ENCODE data around the gene ADRA2B.
"Not testable (repeated sequence)": the region's sequence is repeated elsewhere in the genome, so short reads cannot be mapped to it uniquely, and the experiment has no call there.

The ADRA2B gene

DNA sequence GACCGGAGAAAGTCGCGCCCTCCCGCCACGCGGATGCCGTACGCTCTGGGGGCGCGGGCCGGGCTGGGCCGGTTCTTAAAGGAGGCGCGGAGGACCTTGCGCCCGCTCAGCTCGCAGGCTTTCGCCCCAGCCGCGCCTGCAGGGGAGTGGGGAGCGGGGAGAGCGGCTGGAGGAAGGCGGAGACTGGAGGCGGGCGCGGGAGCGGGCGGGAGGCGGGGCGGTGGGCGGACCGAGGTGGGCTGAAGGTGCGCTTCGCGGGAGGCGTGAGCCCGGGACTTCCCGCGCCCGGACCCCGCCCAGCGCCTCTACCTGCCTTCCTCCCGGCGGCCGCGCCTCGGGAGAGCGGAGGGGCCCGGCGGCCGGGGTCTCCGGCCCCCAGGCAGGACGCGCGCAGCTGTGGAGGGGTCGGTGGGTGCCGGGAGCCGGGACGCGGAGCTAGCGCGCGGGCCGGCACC lies at the start of gene ADRA2B:
Gene ADRA2B, minus strand, starts transcription at position 148 of the 455 bp plus-strand sequence. CDS start 422 bp downstream, outside the sequence.
- DNase-seq (ENCODE audit: low read depth), result peak; percentile 61

DNA sequence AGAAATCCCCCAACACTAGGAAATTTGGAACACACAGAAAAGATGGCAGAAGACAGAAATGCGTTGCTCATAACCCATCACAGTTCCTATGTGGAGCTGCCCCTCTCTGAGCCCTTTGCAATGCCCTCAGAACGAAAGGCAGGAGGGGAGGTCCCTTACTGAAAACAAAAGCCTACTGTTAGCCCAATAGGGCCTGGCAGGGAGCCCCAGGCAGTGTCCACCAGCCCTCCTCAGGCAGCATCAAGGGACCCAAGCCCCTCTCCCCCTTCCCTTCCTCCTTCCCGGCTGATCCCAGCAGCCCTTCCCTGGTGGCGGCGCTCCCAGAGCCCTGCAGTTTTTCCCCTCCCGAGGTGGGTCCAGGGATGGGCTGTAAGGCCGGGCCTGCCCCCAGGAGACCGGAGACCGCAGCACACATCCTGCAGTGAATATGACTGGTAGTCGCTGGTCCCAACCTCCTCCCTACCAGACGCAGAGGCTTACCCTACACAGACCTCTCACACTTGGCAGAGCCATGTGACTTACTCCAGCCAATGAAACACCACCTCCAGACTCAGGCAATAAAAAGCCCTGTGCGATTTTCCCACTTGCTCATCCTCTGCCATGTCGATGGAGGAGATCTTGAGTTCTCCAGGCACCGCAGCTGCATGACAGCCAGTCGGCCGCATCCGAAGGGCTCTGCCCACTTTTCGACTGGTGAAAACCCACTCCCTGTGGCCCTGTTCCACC lies 48.3 kb upstream of the ADRA2B start:
- no peak for DNase-seq (ENCODE audit: low read depth)

DNA sequence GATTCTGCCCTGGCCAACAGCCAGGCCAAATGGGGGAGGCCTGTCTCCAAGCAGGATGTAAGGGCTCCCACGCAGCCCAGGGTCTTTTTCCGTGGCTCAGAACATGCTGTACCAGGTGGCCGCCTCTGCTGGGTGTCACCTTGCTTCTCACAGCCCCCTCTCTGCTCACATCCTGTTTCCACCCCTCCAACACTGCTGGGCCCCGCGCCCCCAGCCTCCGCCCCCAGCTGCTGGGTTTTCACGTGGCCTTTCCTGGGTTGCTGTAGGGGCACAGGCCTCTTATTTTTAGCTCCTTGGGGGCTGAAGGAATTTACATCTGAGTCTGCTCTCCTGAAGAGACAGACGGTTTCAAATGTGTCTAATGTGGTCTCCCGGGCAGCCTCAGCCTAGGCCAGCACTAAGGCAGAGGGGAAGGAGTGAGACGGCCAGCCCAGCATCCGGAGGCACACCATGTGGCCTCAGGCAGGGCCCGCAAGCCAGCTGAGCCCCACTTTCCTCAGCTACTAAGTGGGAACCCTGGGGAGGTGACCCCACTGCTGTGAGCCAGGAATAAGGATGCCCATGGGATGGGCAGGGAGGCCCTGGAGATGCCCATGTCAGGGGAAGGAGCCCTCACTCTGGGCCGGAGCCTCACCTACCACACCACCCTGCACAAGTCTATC lies 47.5 kb upstream of the ADRA2B start:
- DNase-seq (ENCODE audit: low read depth), result no peak

DNA sequence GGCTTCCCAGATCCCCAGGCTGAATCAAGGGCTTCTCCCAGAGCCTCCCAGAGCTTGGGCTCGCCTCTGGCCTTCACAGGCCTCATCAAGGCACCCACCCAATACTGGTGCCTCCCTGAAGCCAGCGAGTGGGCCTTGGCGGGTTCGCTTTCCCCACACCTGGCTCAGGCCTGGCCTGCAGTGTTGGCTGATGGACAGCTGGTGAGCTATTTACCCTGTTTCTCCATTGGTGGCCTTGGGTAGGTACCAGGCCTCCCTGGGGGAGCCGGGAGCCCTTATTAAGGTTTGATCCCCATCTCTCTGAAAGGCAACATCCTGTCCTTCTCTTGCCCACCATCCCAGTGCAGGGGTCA lies 47.0 kb upstream of the ADRA2B start:
- DNase-seq (ENCODE audit: low read depth), result no peak

DNA sequence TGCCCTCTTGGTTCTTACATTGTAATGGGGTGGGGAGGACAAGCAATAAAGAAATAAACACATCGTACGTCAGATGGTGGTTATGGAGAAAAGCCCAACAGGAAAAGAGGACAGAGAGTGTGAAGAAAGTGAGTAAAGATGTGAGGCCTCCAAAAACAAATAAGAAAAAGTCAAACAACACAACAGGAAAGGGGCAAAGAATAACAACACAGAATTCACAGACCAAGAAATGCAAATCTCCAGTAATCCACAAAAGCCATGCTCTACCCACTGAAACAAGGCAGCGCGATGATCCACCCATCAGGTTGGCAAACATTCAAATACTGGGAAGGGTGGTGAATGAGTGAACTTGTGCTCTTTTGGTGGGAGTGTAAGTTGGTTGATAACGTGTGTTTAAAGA lies 45.5 kb upstream of the ADRA2B start:
- no peak for DNase-seq (ENCODE audit: low read depth)

DNA sequence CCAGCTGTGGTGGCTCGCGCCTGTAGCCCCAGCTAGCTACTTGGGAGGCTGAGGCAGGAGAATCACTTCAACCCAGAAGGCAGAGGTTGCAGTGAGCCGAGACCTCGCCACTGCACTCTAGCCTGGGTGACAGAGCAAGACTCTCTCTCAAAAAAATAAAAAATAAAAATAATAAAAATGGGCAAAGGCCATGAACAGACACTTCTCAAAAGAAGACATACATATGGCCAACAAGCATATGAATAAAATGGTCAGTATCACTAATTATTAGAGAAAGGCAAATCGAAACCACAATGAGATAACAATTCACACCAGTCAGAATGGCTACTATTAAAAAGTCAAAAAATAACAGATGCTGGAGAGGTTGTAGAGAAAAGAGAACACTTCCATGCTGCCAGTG lies 44.0 kb upstream of the ADRA2B start:
- DNase-seq (ENCODE audit: low read depth), result not testable (repeated sequence)

DNA sequence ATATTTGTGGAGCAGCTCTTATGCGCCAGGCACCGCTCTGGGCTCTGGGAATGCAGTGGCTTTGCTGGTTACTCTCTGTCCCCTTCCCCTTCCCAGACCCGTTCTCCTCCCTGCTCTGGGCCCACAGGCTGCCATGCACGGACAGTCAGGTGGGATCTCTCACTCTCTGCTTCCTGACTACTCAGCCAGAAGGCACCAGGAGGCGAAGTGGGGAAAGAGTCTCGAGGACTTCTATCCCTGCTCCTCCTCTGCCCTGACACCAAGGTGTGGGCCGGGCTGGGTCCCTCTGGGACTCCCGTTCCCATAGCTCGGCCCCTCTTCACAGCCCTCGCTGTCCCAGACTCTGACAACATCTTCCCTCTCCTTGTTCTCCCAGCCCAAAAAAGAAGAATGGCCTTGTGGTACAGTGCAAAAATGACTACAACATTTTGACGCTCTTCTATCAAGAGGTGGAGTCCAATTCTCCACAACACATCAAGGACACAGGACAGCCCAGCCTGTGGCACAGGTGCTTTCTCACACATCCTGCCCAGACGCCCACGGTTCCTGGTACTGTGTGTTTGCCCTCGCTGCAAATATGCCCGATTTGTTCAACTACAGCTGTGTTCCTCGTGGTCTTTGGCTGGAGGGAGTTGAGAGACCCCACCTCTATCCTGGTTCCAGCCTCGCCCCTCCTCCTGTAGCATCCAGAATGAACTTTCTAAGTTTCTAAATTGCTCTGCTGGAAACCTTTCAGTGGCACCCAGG lies 42.9 kb upstream of the ADRA2B start:
- no peak for DNase-seq (ENCODE audit: low read depth)

DNA sequence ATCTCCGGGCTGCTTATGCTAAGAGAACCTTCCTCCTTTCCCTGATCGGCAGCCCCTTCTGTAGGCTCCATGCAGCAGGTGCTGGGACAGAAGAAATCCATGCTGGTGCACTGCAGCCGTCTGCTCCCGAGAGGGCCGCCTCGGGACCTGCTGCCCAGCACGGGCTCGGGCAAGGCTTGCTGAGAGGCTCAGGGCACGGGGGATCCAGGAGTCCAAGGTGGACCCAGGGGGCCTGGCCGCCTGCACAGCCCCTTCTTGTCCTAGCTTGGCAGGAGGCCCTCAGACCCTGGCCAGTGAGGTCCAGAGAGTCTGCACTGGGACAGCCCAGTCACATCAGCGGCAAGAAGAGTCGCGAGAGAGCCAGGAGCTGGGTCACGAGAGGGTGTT lies 42.2 kb upstream of the ADRA2B start:
- DNase-seq (ENCODE audit: low read depth), result no peak

DNA sequence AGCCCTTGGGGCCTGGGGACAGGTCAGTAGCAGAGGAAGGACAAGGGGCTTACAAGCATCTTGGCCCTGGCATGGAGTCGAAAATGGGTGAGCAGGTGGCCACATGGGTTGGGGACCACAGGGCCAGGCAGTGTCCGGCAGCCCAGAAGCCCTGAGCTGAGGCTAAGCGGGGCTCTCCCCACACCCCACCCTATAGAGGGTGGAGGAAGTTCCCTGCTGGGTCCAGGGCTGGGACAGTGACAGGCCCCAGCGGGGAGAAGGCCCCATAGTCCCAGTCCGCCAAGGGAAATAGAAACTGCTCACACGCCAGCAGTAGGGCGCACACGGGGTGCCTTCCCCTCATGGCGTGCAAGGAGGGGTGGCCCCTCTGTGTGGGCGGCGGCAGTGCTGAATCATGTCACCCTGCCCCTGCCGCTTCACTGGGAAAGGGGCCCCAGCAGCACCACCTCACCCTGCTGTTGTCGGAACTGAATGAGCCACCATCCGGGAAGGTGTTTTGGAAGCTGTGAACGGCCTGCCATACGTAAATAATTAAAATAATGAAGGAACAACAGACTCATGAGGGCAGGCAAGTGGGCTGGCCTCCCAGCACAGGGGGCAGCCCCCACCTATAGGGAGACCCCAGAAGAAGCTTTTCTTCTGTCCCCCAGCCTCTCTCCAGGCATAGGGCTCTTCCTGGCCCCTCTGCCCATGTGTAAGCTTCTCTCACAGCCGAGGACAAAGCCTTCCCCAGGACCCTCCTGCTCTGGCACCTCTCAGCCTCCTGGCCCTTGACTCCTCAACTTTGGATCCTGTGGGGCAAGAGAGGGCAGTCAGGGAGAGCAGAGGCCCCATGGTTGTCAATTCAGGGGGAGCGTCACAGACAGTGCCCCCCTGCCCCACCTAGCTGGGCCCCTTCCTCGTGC lies 41.5 kb upstream of the ADRA2B start:
- no peak for DNase-seq (ENCODE audit: low read depth)

DNA sequence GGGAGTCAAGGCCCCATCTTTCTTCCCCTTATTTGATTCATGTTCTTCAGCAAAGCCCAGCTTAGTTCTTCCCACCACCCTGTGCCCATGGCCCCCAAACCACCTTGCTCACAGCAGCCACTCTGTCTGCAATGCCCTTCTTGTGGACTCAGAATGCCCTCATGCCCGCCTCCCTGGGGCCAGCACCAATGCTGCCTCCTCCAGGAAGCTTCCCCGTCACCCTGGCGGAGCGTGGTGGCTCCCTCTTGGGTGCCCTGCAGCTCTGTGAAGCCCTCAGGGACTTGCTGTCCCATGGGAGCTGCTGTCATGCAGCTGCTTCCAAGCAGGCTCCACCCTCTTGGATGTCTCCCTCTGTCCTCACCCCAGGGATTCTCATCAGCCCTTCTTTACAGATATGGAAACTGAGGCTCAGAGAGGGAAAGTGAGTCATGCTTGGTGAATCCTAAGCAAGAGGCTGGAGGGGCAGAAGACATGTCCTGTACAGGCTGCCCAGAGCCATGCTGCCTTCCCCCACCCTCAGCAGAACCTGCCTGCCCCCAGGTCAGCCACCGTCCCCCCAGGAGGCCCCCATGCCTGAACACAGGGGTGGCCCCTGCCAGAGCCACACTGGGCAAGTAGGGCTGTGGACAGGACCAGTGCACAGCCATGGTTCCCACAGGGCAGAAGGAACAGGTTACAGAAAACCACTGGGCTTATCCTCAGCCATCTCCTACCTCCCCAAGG lies 40.7 kb upstream of the ADRA2B start:
- no peak for DNase-seq (ENCODE audit: low read depth)

DNA sequence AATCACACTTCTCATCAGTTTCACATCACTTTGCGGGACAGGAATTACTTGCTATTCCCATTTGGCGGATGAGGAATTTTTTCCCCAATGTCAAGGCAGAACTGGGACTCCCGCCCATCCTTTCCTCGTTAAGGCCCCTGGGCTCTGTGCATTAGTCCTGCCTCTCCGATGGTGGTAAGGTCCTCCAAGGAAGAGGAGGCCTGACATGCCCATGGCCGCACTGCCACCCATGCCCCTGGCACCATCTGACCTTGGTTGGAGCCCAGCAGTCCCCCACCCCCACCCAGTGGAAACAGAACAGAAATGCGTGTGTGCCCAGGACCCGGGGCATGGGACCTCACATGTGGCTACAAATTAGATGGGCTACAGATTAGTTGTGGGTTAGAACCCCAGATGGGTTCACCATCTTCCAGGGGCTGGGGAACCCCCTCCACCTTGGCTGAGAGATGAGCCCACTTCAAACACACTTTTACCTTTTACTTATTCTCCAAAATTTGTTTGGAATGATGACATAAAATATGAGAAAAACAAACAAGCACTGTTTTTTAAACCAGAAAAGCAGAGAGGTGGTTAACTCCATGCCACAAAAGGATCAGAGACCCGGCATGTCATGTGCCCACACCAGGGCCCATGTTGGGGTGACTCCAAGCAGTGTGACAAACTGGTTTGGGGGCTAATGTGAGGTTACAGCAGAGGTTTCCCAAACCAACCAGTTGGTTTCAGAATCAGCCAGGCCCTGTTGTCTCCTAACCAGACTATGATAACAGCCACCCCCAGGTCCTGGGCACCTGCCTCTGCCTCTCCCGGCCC lies 39.8 kb upstream of the ADRA2B start:
- no peak for DNase-seq (ENCODE audit: low read depth)

DNA sequence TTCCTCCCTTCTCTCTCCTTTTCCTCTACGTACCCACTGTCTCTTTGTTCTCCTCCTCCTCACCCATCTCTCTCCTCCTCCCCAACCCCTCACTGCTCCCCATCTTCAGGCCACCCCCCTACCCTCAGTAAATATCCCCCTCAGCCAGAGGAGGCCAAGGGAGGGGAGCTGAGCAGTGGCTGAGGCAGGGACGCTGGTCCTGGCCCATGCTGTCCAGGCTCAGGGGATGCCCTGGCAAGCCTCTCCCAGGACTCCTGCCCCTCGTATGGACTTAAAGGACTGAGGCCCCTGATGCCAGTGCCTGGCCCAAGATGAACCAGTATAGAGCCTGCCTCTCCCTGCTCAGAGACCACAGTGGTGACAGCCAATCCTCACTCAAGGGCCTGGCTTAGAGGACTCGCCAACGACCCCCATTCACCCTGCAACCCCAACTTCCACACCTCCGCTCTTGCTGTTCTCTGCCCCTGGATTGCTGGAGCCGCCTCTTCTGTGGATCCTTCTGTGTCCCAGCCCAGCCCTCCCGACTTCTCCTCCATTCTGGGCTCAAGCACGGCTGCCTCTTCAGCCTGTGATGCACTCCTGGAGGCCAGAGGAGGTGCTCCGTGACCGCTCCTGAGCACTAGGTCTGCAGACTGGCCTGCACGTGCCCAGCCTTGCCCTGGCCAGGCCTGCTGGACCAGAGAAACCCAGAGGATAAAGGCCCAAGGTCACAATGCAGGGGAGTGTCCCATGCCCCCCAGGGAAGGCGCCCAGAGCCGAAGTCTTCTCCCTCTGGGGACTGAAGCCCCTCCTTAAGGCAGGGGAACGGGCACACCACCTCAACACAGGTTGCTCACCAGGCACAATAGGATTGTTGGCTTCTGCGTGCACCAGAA lies 38.4 kb upstream of the ADRA2B start:
- DNase-seq (ENCODE audit: low read depth), result no peak

DNA sequence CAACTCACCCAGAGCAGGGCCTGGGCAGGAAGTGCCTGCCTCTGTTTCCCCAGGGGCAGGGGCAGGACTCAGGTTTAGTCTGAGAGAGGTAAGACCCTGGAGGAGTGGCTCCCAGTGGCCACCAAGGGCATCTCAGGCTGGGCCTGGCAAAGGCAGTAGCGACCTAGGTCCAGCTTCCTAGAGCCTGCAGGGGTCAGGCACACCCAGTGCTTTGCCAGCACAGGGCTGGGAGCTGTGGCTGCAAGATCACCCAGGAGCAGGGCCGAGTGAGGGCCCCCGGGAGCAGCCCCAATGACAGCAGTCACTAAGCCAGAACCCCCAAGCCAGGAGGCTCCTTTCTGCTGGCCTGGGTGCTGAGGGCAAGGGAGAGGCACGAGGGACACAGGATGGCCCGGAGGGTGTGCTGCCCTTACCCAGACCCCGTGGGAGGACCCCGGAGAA lies 37.6 kb upstream of the ADRA2B start:
- no peak for DNase-seq (ENCODE audit: low read depth)

DNA sequence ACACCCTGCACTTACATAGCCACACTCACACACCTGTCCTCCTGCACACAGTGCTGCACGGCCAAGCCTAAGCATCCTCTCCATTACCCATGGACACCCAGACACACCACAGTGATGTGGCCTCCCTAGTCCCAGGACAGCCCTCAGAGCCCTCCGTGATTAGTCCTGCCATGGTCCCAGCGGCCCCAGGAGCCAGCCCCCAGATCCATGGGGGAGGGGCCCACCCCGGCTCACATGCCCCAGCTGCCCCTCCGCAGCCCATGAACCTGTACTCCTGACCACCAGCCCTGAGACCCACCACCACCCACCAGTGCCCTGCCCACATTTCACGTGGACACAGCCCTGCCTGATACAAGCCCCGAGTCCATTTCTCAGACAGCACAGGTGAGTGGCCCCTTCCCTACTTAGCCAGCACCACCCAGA lies 36.9 kb upstream of the ADRA2B start:
- no peak for DNase-seq (ENCODE audit: low read depth)

DNA sequence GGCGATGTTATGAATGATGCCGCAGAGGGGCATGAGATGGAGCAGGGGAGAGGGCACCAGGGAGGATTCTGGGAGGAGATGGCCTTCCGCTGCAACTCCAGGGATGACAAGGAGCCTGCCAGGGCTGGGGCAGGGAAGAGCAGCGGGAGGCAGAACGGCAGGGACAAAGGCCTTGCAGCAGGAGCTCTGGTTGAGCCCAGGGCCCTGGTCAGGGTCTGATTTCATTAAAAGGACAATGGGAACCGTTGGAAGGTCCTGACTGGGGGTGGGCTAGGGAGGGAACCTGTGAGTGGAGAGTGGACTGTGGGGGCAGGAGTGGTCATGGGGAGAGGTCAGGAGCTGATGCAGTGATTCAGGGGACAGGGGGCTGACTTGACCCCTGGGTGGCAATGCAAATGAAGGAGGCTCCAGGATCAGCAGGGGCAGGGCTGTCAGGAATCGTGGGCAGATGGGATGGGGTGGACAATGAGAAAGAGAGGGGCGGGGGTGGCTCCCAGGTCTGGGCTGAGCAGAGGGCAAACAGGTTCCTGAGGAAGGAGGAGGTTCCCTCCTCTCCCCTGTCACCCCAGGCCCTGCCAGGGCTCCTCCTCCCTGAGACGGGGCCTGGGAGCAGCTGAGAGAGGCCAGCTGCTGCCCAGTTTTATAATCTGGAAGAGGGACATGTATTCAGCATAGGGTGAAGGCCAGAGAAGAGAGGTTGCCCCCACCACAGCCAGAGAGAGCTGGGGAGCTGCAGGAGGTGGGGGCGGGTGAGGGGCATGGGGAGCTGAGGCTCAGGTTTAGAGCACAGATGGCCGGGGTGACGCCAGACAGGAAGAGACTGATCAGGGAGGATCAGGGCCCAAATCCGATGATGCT lies 36.2 kb upstream of the ADRA2B start:
- no peak for DNase-seq (ENCODE audit: low read depth)

DNA sequence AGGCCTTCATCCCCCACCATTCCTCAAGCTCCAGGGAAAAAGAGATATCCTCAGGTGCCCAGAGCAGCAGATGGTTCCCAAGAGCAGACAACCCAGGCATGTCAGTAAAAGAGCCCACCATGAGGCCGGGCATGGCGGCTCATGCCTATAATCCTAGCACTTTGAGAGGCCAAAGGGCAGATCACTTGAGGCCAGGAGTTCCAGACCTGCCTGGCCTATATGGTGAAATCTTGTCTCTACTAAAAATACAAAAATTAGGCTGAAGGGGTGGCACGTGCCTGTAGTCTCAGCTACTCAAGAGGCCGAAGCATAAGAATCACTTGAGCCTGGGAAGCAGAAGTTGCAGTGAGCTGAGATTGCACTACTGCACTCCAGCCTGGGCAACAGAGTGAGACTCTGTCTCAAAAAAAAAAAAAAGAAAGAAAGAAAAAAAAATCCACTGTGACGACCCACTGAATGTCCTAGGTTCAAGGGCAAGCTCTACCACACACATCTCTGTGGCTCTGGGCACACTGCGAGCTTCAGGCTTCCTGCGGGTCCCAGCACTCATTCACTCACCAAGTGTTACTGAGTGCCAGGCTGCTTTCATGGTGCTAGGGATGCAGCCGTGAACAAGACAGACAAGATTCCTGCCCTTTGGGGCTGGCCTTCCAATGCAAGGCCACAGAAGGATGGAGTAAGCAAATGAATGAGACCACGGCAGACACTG lies 35.4 kb upstream of the ADRA2B start:
- no peak for DNase-seq (ENCODE audit: low read depth)

DNA sequence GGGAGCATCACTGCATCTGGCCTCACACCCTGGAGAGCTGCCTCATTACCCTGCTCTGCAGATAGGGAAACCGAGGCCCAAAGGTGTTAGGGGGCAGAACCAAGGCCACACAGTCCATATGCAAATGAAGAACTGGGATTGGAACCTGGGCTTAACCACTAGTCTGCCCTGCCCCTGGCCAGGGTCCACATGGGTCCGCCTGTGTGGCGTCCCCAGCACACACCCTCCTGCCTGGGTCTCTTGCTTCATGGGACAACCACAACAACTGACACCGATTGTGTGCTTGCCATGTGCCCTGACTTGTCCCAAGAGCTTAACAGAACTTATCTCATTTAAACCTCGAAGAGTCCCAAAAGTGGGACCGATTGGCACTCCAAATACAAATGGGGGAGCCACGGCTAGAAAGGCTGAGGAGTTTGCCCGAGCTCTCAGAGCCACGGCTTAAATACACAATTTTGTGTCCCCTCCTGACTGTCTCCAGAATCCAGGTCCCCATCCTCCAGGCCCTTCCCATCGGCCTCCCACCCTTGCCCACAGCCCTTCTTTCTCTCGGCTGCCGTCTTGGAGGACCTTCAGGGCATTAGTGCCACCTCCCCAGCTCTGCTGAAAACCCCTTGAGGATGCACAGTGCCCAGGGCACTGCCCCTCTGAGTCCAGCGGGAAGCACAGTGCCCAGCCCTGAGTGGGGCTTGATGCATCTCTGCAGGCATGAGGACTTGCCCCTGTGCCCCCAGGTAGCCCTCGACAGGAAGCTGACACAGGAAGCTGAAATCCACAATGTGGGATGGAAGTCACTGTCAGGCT lies 34.6 kb upstream of the ADRA2B start:
- DNase-seq (ENCODE audit: low read depth), result no peak

Data from stimulated activated CD8-positive, alpha-beta memory T cell treated with anti-CD3 and anti-CD28 coated beads, Interleukin-15, amount 100 ng/mL, for 1 hour (primary cell).